GM23248 (cell line): ENCODE results near the gene NCOA4.

Experiments used
- EZH2 ChIP-seq: fragments of 200-600 bp; sonication (generic); IDR thresholded peaks from 2 replicates; pipeline ENCODE4 v1.6.1; 2018; ENCODE audit warnings: antibody characterized with exemption, mild to moderate bottlenecking; ENCODE audit not compliant: insufficient read depth, poor library complexity, severe bottlenecking
- EZH2phosphoT487 ChIP-seq: fragments of 200-600 bp; sonication (generic); IDR thresholded peaks from 2 replicates; pipeline ENCODE4 v1.6.1; 2018; ENCODE audit warnings: antibody characterized with exemption, moderate library complexity, mild to moderate bottlenecking, low read depth; ENCODE audit not compliant: insufficient read depth

DNA sequence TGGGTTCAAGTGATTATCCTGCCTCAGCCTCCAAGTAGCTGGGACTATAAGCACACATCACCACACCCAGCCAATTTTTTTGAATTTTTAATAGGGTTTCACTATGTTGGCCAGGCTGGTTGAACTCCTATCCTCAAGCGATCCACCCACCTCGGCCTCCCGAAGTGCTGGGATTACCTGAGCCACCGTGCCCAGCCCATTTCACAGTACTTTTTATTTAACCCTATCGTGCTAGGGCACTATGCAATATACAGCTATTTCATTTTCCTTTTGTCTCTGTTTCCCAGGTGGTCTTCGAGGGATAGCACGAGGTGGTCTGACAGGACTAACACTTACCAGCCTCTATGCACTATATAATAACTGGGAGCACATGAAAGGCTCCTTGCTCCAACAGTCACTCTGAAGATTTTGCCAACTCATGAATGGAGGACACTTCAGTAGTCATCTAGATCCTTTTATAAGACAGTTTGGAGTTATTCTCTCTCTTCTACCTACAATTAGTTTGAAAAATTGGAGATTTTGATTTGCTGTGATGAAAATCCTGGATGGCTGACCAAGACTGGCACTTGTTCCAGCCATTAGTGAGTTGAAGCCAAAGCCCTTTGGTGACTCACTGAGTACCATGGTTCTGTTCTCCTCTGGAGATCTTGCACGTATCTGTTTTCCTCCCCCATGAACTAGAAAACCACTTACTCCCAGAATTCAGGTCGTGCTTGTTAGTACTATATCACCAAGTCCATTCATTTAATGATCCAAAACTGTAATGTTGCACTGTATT, 27.3 kb downstream of the NCOA4 start:
- TF ChIP-seq EZH2 (no peak), EZH2phosphoT487 (no peak)
